ENCODE measurements around the gene HK2. TPM values are rescaled to one million over a fixed set of nuclear protein-coding genes. Genes with fewer than 3 reads are reported as not detected.
"Not testable (repeated sequence)": the region's sequence is repeated elsewhere in the genome, so short reads cannot be mapped to it uniquely, and the experiment has no call there.

Gene HK2
- polyA plus RNA-seq, 2 of the 4 experiments (the other 2 are of a cell fraction), result 0.37 to 1.2 TPM

- TF ChIP-seq PBX3 (IDR thresholded peaks at IDR 0.05), result no peak
- TF ChIP-seq MAZ (IDR thresholded peaks at IDR 0.05; ENCODE audit: borderline replicate concordance, low read depth, low read length), result no peak
These were observed 61.1 kb downstream of the HK2 start (continued) for GRCh38 chr2:74895001-74895400.

- FAIRE-seq (no peak), DNase-seq (ENCODE audit: low read depth in 1 of 2, low spot score in 1 of 2) (no peak), ATAC-seq (no peak)
- H3K27ac ChIP-seq, result no peak overlapping the region
- ChIA-PET CTCF (no interaction called here), POLR2A (no interaction called here)
- TF ChIP-seq EHMT2 (IDR thresholded peaks at IDR 0.05; ENCODE audit: low read depth), result no peak
- H3K4me1 ChIP-seq, result peaks cover 9% of the 10 kb centered on the region; the same call in 2 of the 3 replicates
- H3K4me2 ChIP-seq, result no peak overlapping the region
- no peak overlapping the region for H3K4me3 ChIP-seq
- no peaks in the 10 kb centered on the region for H3K9me3 ChIP-seq
These were observed 62.3 kb downstream of the HK2 start for GRCh38 chr2:74896232-74896631.

- FAIRE-seq, POLR2A ChIA-PET, H3K4me2 ChIP-seq: not testable (repeated sequence)
These were observed 66.3 kb downstream of the HK2 start for GRCh38 chr2:74900225-74900624.

GRCh38 chr2:74902281-74902860, 68.4 kb downstream of the HK2 start:
- DNase-seq (ENCODE audit: low read depth in 1 of 2, low spot score in 1 of 2), result no peak
- Histone ChIP-seq H3K4me3 (no peak overlapping the region), H3K27ac (no peak overlapping the region), H3K4me1 (no peaks in the 10 kb centered on the region), H3K9me3 (no peaks in the 10 kb centered on the region), H3K4me2 (no peak overlapping the region)
- no peak for ATAC-seq
- WGBS (ENCODE audit: missing lambda C conversion rate), result 82% methylated on average over 3 of the region's 3 CpGs
- POLR2A ChIA-PET, result no interaction called here
- CTCF ChIA-PET, result interaction anchor here (1.1 kb wide), 1 partner anchor 17 kb away, joined by 3 read pairs; no protein-coding TSS in a partner anchor
- FAIRE-seq, result no peak
- TF ChIP-seq BCL3 (IDR thresholded peaks at IDR 0.05), result no peak

More at GRCh38 chr2:74900225-74900624, 66.3 kb downstream of the HK2 start:
- not testable (repeated sequence) for ATAC-seq; H3K9me3 ChIP-seq; H3K4me3 ChIP-seq; H3K27ac ChIP-seq; DNase-seq (ENCODE audit: low read depth in 1 of 2, low spot score in 1 of 2); H3K4me1 ChIP-seq
- CTCF ChIA-PET, result interaction anchor here (0.9 to 1.0 kb wide), 2 partner anchors 24 to 184 kb away, joined by 3 read pairs; no protein-coding TSS in a partner anchor
- 56% methylated on average over 2 of the region's 2 CpGs for WGBS (ENCODE audit: missing lambda C conversion rate)

GRCh38 chr2:74906395-74906794, 72.5 kb downstream of the HK2 start:
- no peak for DNase-seq (ENCODE audit: low read depth in 1 of 2, low spot score in 1 of 2)
- no peak overlapping the region for H3K4me3 ChIP-seq
- 74% methylated on average over 5 of the region's 5 CpGs for WGBS (ENCODE audit: missing lambda C conversion rate)
- TF ChIP-seq HEYL (CRISPR knock-in tag; IDR thresholded peaks at IDR 0.05) (no peak), RNF2 (IDR thresholded peaks at IDR 0.05; ENCODE audit: borderline replicate concordance, low read depth) (no peak), CHD2 (IDR thresholded peaks at IDR 0.05; ENCODE audit: low read length, partially characterized antibody) (no peak), NPAS2 (CRISPR knock-in tag; IDR thresholded peaks at IDR 0.05; ENCODE audit: borderline replicate concordance) (no peak), KDM5A (IDR thresholded peaks at IDR 0.05) (no peak), ZSCAN20 (CRISPR knock-in tag; IDR thresholded peaks at IDR 0.05) (no peak), FOSL2 (IDR thresholded peaks at IDR 0.05) (no peak), FOSL2 (CRISPR knock-in tag; IDR thresholded peaks at IDR 0.05) (no peak), HOXB5 (CRISPR knock-in tag; IDR thresholded peaks at IDR 0.05) (no peak), HOXB13 (CRISPR knock-in tag; IDR thresholded peaks at IDR 0.05; ENCODE audit: low read depth) (no peak), NFE2L2 (conservative IDR thresholded peaks at IDR 0.05; ENCODE audit: low read length) (no peak), FOSB (CRISPR knock-in tag; IDR thresholded peaks at IDR 0.05) (no peak), HES2 (IDR thresholded peaks at IDR 0.05) (no peak), SMC3 (IDR thresholded peaks at IDR 0.05) (no peak), PBX3 (IDR thresholded peaks at IDR 0.05) (no peak)
- POLR2A ChIA-PET, result no interaction called here
- H3K4me2 ChIP-seq, result no peak overlapping the region
- no peaks in the 10 kb centered on the region for H3K4me1 ChIP-seq
- H3K27ac ChIP-seq, result no peak overlapping the region
- ATAC-seq, result no peak
- H3K9me3 ChIP-seq, result no peaks in the 10 kb centered on the region
- CTCF ChIA-PET, result interaction anchor here (1.7 kb wide), 1 partner anchor 13 kb away, joined by 8 read pairs; no protein-coding TSS in a partner anchor
- FAIRE-seq, result no peak

GRCh38 chr2:74907560-74907959, 73.6 kb downstream of the HK2 start:
- FAIRE-seq; CTCF ChIA-PET; H3K4me3 ChIP-seq; H3K27ac ChIP-seq; H3K9me3 ChIP-seq; H3K4me2 ChIP-seq; H3K4me1 ChIP-seq; ATAC-seq; DNase-seq (ENCODE audit: low read depth in 1 of 2, low spot score in 1 of 2): not testable (repeated sequence)
- POLR2A ChIA-PET, result interaction anchor here (0.7 kb wide), 1 partner anchor 761 kb away, joined by 5 read pairs; no protein-coding TSS in a partner anchor
- WGBS (ENCODE audit: missing lambda C conversion rate), result 63% methylated on average over 5 of the region's 5 CpGs

Measured in A549 (cell line).